Fibroblast of skin of abdomen (primary cell): ENCODE results near the gene HES3.

ENCODE experiments used
- DNase-seq: peaks from one replicate; pipeline ENCODE4 v3.0.0-alpha.2; 2013

The HES3 gene

DNA sequence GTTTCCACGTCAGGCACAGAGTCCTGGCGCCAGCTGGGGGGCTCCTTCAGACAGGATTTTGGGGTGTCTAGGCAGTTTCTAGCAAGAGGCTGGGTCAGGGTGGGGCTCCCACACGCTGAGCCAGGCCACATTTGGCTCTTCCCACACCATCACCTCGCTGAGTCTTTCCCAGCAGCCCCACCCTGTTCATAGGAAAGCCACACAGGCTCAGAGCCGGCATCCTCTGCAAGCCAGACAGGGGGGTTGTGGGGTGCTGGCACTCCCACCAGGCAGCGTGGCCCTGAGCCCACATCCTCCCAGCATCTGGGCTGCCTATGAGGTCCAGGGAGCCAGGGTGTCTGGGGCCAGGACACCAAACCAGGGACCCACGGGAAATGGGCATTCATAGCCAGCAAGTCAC, 19.7 kb downstream of the HES3 start:
- no peak for DNase-seq

DNA sequence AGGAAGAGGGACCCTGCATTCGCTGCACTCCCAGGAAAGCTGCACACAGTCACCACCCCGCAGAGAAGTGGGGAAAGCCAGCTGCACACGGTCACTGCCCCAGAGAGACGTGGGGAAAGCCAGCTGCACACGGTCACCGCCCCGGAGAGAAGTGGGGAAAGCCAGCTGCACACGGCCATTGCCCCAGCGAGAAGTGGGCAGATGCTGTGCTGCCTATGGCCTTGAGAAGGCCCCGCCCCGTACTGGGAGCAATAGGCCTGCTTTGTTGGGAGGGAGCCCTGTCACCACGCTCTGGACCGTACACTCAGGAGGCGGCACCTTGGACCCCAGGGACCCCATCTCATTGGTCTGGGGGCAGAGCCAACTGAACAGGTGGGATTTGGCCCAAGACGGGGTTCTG, 21.2 kb downstream of the HES3 start:
- DNase-seq, result no peak

DNA sequence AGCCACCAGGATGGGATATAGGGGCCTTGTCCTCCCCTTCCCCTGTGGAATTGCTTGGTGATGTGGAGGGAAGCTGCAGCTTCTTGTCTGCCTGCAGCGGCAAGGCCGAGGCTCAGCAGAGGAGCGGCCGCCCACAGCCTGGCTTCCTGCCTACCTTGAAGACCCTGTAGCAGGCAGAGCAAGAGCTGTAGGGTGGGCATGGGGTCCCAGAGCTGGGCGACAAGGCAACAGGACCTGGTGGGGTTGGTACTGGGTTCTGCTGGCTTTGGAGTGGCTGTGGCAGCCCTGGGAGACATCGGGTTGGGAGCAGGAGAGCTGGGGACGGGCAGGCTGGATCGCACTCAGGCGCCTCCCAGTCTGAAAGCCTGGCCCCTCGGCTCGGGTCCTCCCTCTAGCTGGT, 22.7 kb downstream of the HES3 start:
- no peak for DNase-seq

DNA sequence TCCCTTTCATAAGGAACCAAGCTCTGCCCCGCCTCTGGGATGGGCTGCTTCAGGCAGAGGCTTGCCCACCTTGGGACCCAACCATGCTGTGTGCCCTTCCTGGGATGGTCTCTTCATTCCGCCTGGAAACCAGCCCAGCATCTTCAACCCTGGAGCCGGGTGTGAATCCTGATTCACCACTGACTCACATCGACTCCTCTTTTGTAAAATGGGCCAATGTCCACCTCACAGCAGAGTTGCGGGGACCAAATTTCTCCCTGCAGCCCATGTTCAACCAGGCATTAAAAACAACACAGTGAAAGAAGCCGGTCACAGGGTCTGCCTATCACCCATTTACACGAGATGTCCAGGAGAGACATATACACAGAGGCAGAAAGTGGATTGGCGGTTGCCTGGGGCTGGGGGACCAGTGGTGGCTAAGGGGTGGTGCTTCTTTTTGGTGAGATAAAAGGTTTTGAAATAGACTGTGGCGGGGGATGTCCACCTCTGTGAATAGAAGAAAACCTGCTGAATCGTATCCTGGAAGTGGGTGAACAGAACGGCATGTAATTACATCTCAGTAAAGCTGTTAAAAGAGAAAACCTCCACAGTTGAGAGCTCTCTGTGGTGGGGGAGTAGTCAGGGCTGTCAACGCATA, 23.8 kb downstream of the HES3 start:
- peak; percentile 27 for DNase-seq

DNA sequence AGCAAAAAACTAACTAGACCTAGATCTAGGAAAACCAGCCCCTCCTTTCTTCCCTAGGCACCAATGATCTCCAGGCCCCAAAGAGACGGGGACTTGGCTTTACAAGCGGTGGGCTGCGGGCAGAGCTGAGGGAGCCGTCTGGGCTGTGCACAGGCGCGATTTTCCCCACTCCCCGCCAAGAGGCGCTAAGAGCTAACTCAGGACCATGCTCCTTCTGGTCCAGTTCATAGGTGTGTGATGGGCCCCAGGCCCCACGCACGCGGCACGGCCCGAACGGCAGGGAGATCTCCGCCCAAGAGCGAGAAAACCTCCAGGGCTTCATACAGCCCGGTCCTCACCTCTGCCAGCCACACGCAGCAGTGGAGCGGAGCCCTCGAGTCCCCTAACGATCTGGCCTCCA, 24.4 kb downstream of the HES3 start:
- DNase-seq, result no peak

DNA sequence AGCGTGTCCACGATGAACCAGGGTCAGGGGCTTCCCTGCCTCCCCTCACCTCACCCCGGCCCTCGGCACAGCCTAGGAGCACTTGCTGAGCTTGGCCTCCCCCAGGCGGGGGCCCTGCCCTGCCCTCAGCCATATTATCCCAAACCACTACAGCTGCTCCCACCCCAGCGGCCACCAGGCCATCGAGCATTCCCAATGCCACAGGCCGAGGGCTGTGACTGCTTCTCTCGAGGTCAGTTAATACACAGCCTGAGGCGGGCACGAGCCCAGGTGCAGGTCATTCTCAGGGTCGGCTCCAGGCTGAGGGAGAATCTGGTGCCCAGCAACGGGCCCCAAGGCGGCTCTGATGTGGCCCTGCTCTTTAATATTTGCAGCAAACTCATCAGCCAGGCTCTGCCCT, 25.3 kb downstream of the HES3 start:
- no peak for DNase-seq

DNA sequence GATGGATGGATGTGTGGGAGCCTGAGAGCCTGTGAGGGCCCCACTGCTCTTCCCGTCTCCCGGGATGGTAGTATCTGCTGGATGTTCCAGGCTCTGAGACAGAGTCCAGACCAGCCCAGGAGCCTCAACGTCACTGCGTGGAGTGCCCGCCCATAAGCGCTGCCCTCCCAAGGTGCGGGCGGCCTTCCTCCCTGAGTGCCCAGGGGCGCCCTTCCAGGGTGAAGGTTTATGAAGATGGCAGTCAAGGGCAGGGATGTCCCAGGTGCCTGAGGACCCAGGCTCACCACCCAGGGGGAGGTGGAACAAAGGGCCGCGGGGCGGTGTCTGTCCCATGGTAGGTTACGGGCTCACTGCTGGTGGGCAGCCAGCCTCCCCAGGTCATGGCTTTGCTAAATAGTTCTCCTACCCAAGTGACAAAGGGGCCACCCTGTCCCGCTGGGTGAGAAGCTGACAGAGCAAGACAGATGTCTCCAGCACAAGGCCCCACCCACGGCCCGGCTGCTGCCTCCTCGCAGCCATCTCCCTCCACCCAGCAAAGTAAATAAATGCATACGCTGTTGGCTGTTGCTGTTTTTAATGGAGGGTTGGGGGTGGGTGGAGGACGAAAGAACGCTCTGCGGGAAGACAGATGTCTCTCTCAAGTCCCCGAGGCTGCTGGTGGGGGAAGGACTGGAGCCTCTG, 25.9 kb downstream of the HES3 start:
- DNase-seq, result no peak

DNA sequence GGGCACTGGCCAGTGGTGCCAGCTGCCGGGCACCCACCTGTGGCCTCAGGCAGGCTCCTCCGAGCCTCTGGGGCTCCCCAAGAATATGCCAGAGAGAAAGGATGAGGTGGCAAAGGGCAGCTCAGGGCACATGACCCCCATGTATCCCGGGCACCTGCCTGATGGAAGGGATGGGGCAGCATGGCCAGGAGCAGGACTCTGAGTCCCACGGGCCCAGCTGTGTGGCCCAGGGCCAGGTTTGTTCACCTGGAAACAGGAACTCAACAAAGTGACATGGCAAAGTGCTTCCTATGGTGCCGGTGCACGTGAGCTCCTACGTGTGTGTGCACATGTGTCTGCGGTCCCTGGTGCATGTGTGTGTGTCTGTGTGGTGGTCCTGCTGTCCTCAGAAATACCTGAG, 26.4 kb downstream of the HES3 start:
- no peak for DNase-seq

DNA sequence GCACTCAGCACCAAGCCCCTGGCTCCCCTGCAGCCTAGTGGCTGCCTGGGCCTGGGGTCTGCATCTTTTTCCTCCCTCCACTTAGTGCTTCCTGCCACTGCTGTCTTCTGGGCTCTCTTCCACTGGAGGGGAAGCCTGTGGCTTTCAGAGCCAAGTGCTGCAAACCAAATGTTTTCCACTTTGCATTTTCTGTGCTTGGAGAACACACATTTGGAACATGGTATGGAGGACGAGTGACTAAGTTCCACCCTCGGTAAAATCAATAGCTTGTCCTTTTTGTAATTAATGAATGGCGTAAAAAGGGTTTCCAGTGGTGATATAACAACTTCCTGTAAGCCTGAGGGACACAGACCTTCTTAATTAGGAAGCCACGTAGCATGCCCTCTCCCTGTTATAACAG, 27.0 kb downstream of the HES3 start:
- peak; percentile 15 for DNase-seq

DNA sequence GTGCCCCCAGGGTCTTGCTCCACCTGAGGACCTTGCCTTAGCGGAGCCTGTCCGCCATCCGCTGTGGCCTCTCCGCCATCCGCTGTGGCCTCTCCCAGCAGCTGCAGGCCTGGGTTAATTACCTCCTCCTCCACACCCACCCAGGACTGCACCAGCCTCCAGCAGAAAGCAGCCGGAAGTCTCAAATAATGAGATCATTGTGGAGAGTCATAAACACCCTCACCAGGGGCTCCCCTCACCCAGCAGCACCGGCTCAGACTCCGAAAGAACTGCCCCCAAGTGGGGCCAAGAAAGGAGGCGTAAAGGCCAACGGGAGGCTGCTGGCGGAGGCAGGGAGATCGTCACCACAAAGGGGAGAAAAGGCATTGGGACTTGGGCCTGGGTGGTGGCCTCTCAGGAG, 27.6 kb downstream of the HES3 start:
- peak; percentile 39 for DNase-seq

DNA sequence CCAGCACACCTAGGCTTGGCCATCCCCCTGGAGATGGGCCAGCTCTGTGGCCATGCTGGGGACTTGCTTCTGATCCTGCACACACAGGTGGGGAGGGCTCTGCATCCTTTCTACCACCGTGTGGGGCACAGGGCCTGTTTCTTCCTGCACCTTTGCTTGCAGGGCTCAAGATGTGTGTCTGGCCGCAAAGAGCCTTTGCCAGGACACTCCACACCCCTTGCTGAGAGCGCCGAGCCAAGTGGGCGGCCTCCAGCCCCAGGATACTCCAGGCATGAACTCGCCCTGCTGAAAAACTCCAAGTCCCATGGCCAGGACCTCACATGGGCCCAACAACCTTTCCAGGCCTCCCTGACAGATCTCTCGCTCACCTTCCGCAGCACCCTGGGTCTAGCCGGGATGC, 28.5 kb downstream of the HES3 start:
- DNase-seq, result no peak

DNA sequence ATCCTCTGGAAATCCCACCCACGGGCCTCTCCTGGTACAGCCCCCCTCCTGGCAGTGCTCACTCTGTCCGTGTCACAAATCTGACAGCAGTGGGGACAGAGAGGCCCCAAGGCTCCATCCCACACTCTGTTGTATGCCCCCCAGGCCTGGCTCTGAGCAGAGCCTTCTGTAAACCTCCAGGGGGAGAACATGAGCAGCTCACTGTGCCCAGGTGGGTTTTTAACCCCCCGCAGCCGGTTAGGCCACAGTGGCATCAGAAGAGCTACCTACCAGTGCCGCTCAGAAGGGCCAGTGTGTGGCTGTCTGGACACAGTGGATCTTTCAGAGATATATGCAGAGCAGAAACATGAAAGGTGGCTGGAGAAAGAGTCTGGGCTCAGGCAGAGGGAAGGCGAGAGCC, 28.9 kb downstream of the HES3 start:
- no peak for DNase-seq

DNA sequence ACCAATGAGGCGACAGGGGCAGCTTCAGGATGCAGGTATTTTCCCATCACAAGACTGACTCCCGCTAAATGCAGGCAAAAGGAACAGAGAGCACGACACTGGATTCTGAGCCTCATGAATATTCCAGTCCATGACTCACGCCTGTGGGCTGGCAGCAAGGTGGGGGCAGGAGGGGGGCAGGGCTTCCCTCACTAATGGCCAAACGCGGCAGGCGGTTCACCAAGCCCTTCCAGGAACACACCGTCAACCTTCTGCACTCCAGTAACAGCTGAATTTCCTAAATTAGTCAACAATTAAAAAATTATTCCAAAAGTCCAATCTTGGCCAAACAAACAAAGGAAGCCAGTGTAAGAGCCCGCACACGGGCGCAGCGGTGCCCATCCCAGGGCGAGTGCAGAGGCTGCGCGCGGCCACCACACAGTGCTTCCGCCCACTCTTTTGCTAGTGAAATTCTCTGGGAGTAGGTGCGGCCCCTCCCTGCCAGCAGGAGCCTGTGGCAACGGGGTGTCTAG, 29.5 kb downstream of the HES3 start:
- peak; percentile 65 for DNase-seq

DNA sequence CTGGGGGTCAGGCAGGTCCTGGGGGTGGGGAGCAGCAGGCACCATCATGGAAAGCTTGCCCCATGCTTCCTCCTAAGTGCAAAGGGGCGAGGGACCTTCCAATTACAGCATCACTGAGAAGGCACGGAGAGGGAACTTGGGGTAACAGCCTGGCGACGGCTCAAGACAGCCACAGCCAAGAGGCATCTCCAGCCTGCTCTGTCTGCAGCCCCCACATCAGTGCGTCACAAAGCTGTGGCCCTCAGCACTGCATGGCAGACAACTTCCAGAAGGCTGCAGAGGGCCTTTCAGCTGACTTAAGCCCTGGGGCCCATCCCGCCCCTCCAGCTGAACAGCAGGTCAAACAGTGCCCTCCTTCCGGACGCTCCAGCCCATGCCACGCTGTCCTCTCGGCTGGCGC, 30.1 kb downstream of the HES3 start:
- DNase-seq, result no peak

DNA sequence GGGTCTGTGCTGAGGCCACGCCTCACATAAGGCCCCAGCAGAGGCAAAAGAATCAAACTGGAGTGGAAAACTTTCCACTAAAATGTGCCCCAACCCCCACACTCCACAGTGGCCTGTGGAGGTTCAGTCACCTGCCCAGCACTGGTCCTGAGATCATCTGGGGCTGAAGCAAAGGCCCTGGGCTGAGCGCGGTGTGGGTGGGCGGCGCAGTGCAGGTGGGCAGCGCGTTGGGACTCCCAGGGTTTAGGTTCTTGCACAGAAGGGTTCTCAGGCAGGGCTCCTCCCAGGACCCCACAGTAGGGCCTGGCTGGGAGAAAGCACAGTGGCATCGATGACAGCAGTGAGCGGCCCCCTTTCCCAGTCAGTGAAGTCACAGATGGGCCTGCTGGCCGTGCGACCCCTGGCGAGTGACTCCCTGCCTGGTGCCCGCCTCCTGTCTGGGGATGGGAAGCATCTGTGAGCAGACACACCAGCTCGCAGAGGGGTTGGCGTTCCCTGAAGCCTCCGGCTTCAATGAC, 30.7 kb downstream of the HES3 start:
- no peak for DNase-seq

DNA sequence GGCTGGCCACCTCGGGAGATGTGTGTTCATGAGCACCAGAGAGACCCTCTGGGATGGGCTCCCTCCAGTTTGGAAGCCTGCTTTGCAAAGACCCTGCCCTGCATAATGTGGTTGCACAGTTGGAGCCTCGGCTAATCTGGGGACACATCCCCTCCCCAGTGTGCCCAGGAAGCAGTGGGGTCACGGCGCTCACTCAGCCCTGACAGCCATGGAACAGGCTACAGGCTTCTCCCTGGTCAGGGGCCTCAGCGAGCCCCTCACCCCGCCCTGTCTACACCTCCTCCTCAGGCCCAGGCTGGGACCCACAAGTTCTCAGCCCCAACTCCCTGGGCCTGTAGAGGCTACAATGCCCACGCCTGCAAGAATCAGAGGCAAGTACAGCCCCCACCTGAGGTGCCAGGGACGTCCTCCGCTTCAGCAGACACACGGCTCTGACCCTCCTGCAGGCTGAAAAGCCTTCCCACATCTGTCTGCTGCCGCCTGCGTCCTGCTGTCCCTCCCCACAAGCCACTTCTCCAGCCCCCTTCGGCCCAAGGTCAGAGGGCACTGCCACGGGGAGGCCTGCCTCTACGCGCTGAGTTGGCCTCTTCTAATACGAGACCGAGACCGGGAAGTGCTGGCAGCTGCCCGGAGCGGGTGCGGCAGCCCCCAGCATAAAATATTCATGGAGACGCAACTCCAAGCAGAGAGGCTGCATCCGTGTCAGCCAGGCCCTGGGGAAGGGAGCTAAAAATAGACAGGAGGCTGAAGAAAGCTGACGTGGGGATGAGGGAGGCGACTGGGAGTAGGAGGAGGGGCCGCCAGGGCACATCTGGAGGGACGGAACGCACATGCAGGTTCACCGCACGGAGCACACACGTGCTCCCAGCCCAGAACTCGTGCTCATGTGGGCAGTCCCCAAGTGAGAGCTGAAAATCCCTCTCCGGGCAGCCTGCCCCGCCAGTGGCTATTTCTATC, 32.1 kb downstream of the HES3 start:
- DNase-seq, result peak; percentile 81

DNA sequence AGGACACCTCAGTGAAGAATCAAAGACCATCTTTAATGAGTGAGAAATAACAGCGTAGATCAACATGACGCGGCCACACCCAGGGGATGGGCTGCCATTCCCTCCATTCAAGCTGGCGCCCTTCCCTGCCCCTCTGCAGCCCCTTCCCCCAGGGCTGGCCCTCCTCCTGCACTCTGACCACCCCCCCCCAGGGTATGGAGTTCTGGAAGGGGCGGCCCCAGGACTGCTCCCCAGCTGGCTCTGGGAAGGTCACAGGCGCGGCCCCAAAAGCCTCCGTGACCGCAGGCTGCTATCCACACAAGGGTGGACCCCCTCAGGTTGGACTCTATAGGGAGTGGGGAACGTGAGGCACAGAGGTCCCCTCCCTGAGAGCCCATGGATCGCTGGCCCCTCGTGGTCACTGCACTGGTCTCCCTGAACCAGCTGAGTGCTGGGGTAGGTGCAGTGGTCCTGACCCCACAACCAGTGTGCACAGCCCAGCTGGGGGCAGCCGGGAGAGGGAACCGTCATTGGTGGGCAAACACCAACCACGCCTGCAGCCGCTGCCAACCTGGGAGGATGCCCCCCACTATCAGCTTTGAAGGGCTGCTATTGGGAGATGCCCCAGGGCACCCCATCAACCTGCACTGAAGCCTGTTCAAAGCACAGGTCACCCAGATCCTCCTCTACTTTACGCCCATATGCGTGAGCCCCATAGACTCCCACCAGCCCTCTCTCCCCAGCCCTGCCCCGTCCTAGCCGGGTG, 33.0 kb downstream of the HES3 start:
- no peak for DNase-seq

DNA sequence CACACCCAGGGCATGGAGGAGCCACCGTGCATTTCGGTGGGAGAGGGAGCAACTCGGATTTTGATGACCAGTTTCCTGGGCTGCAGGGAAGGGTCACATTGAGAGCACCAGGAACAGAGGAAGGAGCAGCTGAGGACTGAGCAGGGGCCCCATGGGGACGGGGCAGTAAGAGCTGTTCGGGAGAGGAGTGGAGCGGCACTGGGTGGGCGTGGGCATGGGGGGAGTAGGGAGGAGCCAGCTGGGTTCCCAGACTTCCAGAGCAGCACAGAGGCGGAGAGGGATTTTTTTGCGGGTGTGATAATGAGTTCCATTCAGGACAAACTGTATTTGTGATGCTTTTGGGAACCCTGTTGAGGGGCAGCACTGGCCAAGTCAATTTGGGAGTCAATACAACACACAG, 34.3 kb downstream of the HES3 start:
- no peak for DNase-seq

DNA sequence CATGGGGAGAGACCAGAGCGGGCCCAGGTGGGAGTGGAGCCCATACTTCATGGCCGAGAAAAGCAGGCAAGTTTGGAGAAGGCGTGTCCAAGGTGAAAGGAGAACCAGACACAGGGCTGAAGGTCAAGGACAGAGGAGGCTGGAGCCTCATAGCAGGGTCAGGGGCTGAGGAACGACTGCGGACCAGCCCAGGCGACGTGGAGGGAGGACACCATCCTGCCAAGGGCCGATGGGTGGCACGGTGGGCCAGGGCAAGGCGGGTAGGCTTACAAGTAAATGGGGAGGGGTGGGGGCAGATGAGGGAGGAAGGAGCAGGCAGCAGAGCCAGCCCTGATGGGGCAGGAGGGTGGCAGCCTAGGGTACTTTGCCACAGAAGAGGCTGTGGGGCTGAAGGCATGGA, 35.1 kb downstream of the HES3 start:
- no peak for DNase-seq

DNA sequence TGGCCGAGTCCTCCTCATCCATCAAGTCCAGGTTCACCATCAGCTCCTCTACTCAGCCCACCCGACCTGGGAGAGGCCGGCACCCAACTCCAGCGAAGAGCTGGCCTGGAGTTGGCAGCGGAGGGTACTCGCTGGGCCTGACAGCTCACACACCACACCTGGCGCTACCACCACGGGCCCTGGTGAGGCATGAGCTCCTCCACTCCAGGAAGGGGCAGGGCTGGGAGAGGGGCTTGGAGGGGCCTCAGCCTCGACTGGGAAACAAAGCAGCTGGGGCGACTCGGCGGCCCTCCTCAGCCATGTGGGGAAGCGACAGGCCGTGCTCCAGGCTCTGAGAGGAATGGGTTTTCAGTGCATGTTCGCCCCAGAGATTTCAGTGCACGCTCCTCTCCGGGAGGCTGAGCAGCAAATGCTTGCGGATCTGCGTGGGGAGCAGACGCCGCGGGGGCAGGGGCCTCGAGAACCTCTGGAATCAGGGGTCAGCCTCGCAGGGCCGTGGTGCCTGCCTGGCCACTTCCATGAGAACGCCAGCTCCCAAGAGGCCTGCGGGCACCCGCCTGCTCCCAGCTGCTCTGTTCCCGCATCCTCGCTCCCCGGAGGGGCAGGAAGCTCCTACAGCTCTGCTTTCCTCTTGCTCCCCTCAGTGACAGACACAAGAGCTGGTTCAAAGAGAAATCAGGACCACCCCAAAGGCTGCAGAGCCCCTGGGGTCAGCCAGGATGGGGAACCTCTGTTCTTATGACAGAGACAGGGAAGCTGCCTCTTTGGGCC, 35.8 kb downstream of the HES3 start:
- DNase-seq, result no peak

DNA sequence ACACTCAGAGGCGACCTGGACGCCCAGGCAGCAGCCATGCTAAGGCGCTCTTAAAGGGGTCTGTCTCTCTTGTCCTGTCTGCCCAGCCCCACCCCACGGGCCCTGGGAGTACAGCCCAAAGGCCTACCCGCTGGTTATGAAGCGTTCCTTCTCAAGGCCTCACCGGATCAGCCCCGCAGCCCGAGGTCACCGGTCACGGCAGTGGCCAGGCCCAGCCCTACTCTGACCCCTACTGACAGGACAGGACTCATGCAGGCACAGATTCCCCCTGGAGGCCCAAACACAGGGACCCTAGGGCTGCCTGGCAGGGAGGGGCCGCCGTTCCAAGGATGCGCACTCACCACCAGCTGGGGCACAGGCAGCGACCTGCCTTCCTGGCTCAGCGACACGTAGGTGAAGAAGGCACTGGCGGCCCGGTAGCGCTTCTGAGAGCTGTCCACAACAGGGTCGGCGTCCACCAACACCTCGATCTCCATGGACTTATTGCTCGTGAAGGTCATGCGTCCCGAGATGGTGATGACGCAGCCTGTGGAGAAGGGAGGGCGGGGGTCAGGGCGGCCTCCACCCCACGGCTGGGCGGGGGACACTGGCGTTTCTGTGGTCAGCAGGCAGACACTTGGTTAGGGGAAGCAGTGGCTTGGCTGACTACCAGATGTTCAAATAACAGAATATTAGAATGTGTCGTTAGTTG, 36.9 kb downstream of the HES3 start:
- no peak for DNase-seq
